Endothelial cell (in vitro differentiated cells): ENCODE measurements around the gene POC1A. TPM values are rescaled to one million over a fixed set of nuclear protein-coding genes. Genes with fewer than 3 reads are reported as not detected.

Experiments
- DNase-seq: peaks from one replicate; pipeline ENCODE4 v3.0.0; 2021; ENCODE audit warnings: low spot score
- H3K27ac Mint-ChIP-seq: one replicate; pipeline ENCODE4 v1.8.0; 2021; ENCODE audit warnings: mixed read lengths, inconsistent platforms; ENCODE audit not compliant: unreplicated experiment
- H3K27me3 Mint-ChIP-seq: one replicate; pipeline ENCODE4 v1.8.0; 2021; ENCODE audit warnings: mild to moderate bottlenecking, moderate library complexity, mixed read lengths, inconsistent platforms; ENCODE audit not compliant: unreplicated experiment
- H3K36me3 Mint-ChIP-seq: one replicate; pipeline ENCODE4 v1.8.0; 2021; ENCODE audit warnings: mild to moderate bottlenecking, low read depth, mixed read lengths, inconsistent platforms; ENCODE audit not compliant: unreplicated experiment
- H3K4me1 Mint-ChIP-seq: one replicate; pipeline ENCODE4 v1.8.0; 2021; ENCODE audit warnings: mild to moderate bottlenecking, mixed read lengths, inconsistent platforms; ENCODE audit not compliant: unreplicated experiment
- H3K4me3 Mint-ChIP-seq: one replicate; pipeline ENCODE4 v1.8.0; 2021; ENCODE audit warnings: mild to moderate bottlenecking, mixed read lengths, inconsistent platforms; ENCODE audit not compliant: unreplicated experiment
- H3K9me3 Mint-ChIP-seq: one replicate; pipeline ENCODE4 v1.8.0; 2021; ENCODE audit warnings: mixed read lengths, inconsistent platforms; ENCODE audit not compliant: unreplicated experiment
- total RNA-seq: library from RNA; stranded (reverse); fragmentation: NEBNext Ultra II Directional; extraction: Animal tissue kit (Norgen Biotek cat#: 25700); gene quantifications from one replicate; pipeline ENCODE4 v1.2.1, GENCODE V29; 2021; ENCODE audit not compliant: unreplicated experiment
- TF ChIP-seq, protein P1 (sequence below): fragments of 200-600 bp; sonication (generic); IDR thresholded peaks from one replicate; pipeline ENCODE4 v1.5.0; 2021; ENCODE audit warnings: antibody characterized with exemption; ENCODE audit not compliant: unreplicated experiment

The POC1A gene
- total RNA-seq, 1 donor from 2014 or later: 7.5 TPM

DNA sequence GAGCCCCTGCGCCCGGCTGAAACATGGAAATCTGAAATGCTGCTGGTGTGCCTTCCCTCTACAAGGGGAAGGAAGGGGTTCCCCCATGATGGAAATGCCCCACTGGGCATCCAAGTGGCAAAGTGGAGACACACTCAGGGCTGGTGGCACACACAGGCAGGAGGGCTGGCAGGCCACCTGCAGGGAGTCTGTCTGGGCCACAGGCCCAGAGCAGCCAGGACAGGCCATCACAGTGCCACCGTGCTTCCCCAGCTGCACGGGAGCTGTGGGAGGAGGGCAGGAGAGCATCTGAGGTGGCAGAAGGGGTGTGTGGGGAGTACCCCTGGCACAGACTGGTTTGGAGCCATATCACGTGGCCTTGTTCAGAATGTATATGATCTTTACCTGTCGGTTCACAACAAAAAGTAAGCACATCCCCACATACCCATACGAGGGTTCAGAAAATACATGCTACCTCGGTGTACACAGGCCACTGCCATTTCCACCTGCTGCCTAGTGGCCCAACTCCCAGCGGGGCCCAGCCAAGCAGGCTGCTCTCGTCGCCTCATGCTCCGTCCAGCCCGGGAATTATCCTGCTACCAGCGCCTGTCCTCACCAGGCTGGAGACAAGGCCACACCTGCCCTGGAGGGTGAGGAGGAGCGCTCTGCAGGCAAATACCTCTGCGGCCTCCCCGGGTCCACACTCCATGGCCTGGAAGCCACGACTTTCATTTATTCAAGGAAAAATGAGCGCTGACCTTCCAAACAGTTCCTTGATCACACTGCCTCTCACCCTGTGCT lies 75.3 kb downstream of the POC1A start:
- H3K9me3 Mint-ChIP-seq: no peaks in the 10 kb centered on the region
- no peak overlapping the region for H3K4me3 Mint-ChIP-seq
- DNase-seq: no peak
- no peaks in the 10 kb centered on the region for H3K4me1 Mint-ChIP-seq
- H3K27ac Mint-ChIP-seq: no peak overlapping the region
- TF ChIP-seq, protein P1, sequence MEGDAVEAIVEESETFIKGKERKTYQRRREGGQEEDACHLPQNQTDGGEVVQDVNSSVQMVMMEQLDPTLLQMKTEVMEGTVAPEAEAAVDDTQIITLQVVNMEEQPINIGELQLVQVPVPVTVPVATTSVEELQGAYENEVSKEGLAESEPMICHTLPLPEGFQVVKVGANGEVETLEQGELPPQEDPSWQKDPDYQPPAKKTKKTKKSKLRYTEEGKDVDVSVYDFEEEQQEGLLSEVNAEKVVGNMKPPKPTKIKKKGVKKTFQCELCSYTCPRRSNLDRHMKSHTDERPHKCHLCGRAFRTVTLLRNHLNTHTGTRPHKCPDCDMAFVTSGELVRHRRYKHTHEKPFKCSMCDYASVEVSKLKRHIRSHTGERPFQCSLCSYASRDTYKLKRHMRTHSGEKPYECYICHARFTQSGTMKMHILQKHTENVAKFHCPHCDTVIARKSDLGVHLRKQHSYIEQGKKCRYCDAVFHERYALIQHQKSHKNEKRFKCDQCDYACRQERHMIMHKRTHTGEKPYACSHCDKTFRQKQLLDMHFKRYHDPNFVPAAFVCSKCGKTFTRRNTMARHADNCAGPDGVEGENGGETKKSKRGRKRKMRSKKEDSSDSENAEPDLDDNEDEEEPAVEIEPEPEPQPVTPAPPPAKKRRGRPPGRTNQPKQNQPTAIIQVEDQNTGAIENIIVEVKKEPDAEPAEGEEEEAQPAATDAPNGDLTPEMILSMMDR: no peak
- H3K27me3 Mint-ChIP-seq: peaks cover 2% of the 10 kb centered on the region
- no peaks in the 10 kb centered on the region for H3K36me3 Mint-ChIP-seq

DNA sequence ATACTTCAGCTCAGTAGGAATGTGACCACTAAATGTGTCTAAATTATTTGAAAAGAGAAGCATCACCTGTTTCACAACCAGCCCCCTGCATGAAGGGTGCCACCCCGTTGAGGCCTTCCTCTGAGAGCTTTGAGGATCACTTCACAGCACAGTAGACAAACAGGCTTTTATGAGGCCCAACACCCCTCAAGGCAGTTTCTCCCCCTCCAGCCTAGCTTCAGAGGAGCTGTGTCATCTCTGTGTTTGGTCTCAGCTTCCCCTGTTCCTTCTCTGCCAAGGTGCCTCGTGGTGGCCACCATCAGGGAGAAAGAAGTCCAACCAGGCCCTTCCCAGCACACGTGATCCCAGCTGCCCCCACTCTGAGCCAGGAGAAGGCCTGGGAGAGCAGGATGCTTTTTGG lies 76.3 kb downstream of the POC1A start:
- TF ChIP-seq, protein P1: no peak
- no peaks in the 10 kb centered on the region for H3K9me3 Mint-ChIP-seq
- H3K27me3 Mint-ChIP-seq: no peaks in the 10 kb centered on the region
- no peak overlapping the region for H3K27ac Mint-ChIP-seq
- H3K36me3 Mint-ChIP-seq: no peaks in the 10 kb centered on the region
- DNase-seq: no peak
- H3K4me1 Mint-ChIP-seq: no peaks in the 10 kb centered on the region
- no peak overlapping the region for H3K4me3 Mint-ChIP-seq

DNA sequence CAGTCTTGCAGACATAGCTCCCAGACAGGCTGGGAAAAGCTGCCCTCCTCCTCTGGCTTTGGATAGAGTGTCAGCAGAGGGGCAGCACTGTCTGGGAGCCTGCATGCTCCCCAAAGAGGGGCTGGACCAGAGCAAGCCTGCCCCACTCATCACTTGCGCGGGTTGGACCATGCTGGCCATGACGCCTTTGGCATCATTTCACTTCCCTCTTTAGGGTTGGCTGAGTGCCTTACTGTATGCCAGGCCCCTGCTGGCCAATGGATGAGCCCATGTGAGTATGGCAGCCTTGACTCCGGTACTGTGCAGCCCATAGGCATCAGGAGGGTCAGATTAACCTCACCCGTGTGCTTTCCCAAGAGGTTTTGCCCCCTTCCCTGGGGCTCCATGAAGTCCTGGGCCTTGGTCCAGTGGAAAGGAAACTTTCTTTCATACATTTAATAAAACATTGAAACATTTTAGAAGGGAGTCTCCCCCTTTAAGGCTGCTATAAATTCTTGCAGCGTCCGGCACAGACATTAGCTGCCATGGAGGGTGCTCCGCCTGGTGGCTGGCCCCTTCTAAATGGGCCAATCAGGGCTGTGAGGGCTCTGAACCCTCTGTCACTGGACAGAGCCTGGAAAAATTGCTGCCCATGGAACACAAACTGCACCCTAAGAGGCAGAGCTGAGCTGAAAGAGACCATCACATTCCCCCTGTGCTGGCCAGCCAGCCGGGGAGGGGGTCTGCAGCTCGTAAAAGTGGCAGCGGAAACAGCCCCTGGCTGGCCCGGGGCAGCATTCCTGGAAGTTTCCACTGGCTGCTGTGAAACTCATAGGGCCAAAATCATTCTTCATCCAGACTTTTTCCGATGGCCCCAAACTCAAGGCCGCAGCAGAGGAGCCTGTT lies 77.1 kb downstream of the POC1A start:
- Mint-ChIP-seq H3K27me3 (no peaks in the 10 kb centered on the region), H3K9me3 (no peaks in the 10 kb centered on the region), H3K4me3 (no peak overlapping the region), H3K4me1 (no peaks in the 10 kb centered on the region), H3K36me3 (no peaks in the 10 kb centered on the region), H3K27ac (no peak overlapping the region)
- DNase-seq: no peak
- TF ChIP-seq, protein P1: no peak

DNA sequence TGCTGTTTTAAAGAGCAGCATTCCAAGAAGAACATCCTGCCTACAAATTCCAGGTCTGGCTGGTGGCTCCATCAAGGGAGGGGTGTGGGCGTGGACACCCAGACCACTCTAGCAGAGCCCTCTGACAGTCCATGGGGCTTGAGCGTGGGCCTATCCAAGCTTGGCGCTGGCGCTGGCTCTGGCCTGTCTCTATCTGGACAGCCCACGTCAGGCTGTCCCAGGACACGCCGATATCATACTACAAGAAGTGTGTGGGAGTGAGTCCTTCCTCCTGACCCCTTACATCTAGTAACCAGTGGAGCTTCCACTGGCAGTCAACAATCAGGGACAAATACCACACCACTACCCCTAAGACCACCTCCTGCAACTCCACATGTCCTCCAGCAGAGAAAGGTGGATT lies 80.7 kb downstream of the POC1A start:
- H3K27ac Mint-ChIP-seq: no peak overlapping the region
- peaks cover 8% of the 10 kb centered on the region for H3K4me1 Mint-ChIP-seq
- TF ChIP-seq, protein P1: no peak
- peaks cover 6% of the 10 kb centered on the region for H3K27me3 Mint-ChIP-seq
- no peak for DNase-seq
- H3K36me3 Mint-ChIP-seq: no peaks in the 10 kb centered on the region
- H3K9me3 Mint-ChIP-seq: no peaks in the 10 kb centered on the region
- no peak overlapping the region for H3K4me3 Mint-ChIP-seq

DNA sequence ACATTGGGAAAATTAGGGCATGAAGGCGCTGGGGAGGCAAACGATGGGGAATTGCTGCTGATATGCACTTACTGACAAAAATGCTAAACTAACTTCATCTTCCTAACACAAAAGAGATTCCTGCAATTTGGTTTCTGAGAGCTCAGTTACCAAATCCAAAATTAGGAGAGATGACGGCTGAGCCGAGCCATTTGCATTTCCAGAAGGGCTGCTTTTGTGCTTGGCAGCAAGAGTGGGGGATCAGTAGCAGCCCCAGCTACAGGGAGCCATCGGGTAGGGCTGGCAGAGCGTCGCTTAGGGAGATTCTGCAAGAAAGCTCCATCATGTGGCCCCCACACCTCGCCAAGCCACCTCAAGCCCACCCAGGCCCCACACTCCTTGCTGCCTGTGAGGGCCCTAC lies 81.8 kb downstream of the POC1A start:
- Mint-ChIP-seq H3K27ac (no peak overlapping the region), H3K36me3 (no peaks in the 10 kb centered on the region), H3K4me3 (no peak overlapping the region), H3K9me3 (no peaks in the 10 kb centered on the region), H3K27me3 (peaks cover 6% of the 10 kb centered on the region), H3K4me1 (peaks cover 11% of the 10 kb centered on the region)
- no peak for DNase-seq
- TF ChIP-seq, protein P1: no peak
